Smooth muscle cell (in vitro differentiated cells): ENCODE data around the gene GABRD. TPM values are rescaled to one million over a fixed set of nuclear protein-coding genes. Genes with fewer than 3 reads are reported as not detected.

Experiments
- DNase-seq: peaks from one replicate; lab custom pipeline; 2025; ENCODE audit not compliant: unreplicated experiment; lab: John Stamatoyannopoulos, UW
- H2AFZ ChIP-seq: fragments of 200-600 bp; sonication (generic); 2 replicates; pipeline ENCODE4 v1.6.0; 2016; ENCODE audit warnings: antibody characterized with exemption, low read depth, mild to moderate bottlenecking
- H3F3A ChIP-seq: fragments of 200-600 bp; sonication (generic); 2 replicates; pipeline ENCODE4 v1.6.0; 2017; ENCODE audit warnings: antibody characterized with exemption, low read depth
- H3K27ac ChIP-seq: fragments of 200-600 bp; sonication (generic); 2 replicates; pipeline ENCODE4 v1.5.1; 2016; ENCODE audit warnings: low read depth, mild to moderate bottlenecking
- H3K27me3 ChIP-seq: fragments of 200-600 bp; sonication (generic); 2 replicates; pipeline ENCODE4 v1.6.1; 2016; ENCODE audit warnings: low read depth, mild to moderate bottlenecking
- H3K36me3 ChIP-seq: fragments of 200-600 bp; sonication (generic); 2 replicates; pipeline ENCODE4 v1.5.1; 2016; ENCODE audit warnings: low read depth
- H3K4me1 ChIP-seq: fragments of 200-600 bp; sonication (generic); 2 replicates; pipeline ENCODE4 v1.5.1; 2016; ENCODE audit warnings: low read depth
- H3K4me2 ChIP-seq: fragments of 200-600 bp; sonication (generic); 2 replicates; pipeline ENCODE4 v1.6.0; 2016; ENCODE audit warnings: mild to moderate bottlenecking
- H3K4me3 ChIP-seq: fragments of 200-600 bp; sonication (generic); 2 replicates; pipeline ENCODE4 v1.5.1; 2016; ENCODE audit warnings: mild to moderate bottlenecking
- H3K79me2 ChIP-seq: fragments of 200-600 bp; sonication (generic); 2 replicates; pipeline ENCODE4 v1.6.0; 2016; ENCODE audit warnings: low read depth, mild to moderate bottlenecking
- H3K9ac ChIP-seq: fragments of 200-600 bp; sonication (generic); 2 replicates; pipeline ENCODE4 v1.6.0; 2016; ENCODE audit warnings: low read depth
- H3K9me3 ChIP-seq: fragments of 200-600 bp; sonication (generic); replicated peaks from 2 replicates; pipeline ENCODE4 v1.5.1; 2016; ENCODE audit warnings: low read depth
- H4K20me1 ChIP-seq: fragments of 200-600 bp; sonication (generic); 2 replicates; pipeline ENCODE4 v1.6.0; 2016; ENCODE audit warnings: low read depth
- WGBS: methylation state at CpG from one replicate; pipeline ENCODE4 v1.1.7; 2016; ENCODE audit warnings: low lambda C conversion rate; 5-methylcytosine and 5-hydroxymethylcytosine counted together
- polyA plus RNA-seq: library from polyadenylated mRNA; unstranded; fragments of >200 nt; fragmentation: Nextera tagmentation; extraction: Ambion mirVana; gene quantifications from 2 replicates; pipeline ENCODE4 v1.2.1, GENCODE V29; 2016
- total RNA-seq: library from RNA; depleted of rRNA; stranded (reverse); fragments of >200 nt; gene quantifications from 2 replicates; pipeline ENCODE4 v1.2.3, GENCODE V29; 2014
- TF ChIP-seq, protein P1 (sequence below): fragments of 200-600 bp; sonication (generic); IDR thresholded peaks from 2 replicates; pipeline ENCODE4 v1.5.1; 2017; ENCODE audit warnings: borderline replicate concordance, mild to moderate bottlenecking, antibody characterized with exemption; ENCODE audit not compliant: insufficient read depth, poor library complexity, severe bottlenecking

GABRD gene
- total and polyA plus RNA-seq, 2 experiments from 2014 or later = not detected

DNA sequence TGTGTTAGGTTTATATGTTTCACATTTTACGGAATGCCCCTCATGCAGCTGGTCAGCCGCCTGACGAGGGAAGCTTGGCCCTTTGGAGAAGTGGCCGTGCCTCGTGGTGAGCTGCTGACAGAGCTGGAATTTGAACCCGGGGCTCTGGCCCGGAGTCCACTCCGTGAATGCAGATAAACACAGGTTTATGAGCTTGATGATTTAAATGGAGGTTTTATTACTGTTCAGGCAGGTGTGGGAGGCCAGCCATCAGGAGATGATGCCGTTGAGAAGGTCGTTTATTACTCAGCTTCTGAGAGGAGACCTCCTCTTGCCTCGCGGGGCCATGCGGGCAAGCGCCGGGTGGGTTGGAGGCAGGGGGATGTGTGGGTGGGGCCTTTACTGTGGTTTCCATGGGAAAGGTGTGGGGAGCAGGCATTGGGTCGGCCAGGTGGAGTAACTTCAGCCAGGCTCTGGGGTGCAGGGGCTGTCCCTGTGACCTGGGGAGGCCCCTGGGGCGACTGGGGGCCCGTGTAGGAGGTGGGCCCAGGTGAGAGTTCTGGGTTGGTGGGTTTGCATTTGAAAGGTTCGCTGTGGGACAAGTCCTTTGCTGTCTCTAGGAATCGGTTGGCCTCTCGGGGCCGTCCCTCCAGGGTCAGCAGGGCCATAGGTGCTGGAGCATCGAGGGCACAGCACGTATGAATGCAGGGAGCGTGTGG lies 53.1 kb downstream of the GABRD start:
- no peaks in the 10 kb centered on the region for H4K20me1 ChIP-seq
- no peak overlapping the region for H3K9ac ChIP-seq
- H3K9me3 ChIP-seq = no peaks in the 10 kb centered on the region
- no peaks in the 10 kb centered on the region for H3F3A ChIP-seq
- no peak for DNase-seq
- H3K4me3 ChIP-seq = no peak overlapping the region
- TF ChIP-seq, protein P1, sequence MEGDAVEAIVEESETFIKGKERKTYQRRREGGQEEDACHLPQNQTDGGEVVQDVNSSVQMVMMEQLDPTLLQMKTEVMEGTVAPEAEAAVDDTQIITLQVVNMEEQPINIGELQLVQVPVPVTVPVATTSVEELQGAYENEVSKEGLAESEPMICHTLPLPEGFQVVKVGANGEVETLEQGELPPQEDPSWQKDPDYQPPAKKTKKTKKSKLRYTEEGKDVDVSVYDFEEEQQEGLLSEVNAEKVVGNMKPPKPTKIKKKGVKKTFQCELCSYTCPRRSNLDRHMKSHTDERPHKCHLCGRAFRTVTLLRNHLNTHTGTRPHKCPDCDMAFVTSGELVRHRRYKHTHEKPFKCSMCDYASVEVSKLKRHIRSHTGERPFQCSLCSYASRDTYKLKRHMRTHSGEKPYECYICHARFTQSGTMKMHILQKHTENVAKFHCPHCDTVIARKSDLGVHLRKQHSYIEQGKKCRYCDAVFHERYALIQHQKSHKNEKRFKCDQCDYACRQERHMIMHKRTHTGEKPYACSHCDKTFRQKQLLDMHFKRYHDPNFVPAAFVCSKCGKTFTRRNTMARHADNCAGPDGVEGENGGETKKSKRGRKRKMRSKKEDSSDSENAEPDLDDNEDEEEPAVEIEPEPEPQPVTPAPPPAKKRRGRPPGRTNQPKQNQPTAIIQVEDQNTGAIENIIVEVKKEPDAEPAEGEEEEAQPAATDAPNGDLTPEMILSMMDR = no peak
- 91% methylated on average over 25 of the region's 25 CpGs for WGBS
- H3K27me3 ChIP-seq = no peaks in the 10 kb centered on the region
- no peak overlapping the region for H3K4me2 ChIP-seq
- no peak overlapping the region for H2AFZ ChIP-seq
- H3K4me1 ChIP-seq = no peaks in the 10 kb centered on the region
- H3K27ac ChIP-seq = no peak overlapping the region
- H3K79me2 ChIP-seq = no peaks in the 10 kb centered on the region
- H3K36me3 ChIP-seq = no peaks in the 10 kb centered on the region

DNA sequence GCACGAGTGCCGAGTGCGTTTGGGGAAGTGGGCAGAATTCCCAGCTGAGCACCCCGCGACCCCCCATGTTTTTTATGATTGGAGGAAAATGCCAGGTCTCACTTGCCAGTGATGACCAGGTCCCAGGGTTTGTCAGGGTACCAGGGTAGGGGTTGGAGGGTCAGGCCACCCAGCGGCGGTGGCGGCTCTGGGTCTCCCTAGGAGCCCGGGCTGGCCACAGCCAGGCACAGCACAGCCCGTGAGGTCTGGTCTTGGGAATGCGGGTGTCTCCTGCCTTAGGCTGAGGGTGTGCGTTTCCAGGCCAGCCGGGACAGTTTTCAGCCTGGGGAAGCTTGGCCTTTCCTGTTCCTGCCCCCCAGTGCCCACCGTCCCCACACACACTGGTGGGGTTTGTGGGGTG lies 53.7 kb downstream of the GABRD start:
- no peaks in the 10 kb centered on the region for H3K27me3 ChIP-seq
- no peak overlapping the region for H3K4me2 ChIP-seq
- WGBS = 91% methylated on average over 14 of the region's 14 CpGs
- H3K79me2 ChIP-seq = no peaks in the 10 kb centered on the region
- H4K20me1 ChIP-seq = no peaks in the 10 kb centered on the region
- no peaks in the 10 kb centered on the region for H3K36me3 ChIP-seq
- H3K4me3 ChIP-seq = no peak overlapping the region
- H3K9ac ChIP-seq = no peak overlapping the region
- no peak for DNase-seq
- no peaks in the 10 kb centered on the region for H3K4me1 ChIP-seq
- H2AFZ ChIP-seq = no peak overlapping the region
- TF ChIP-seq, protein P1 = no peak
- no peaks in the 10 kb centered on the region for H3F3A ChIP-seq
- H3K9me3 ChIP-seq = peaks cover under 1% of the 10 kb centered on the region
- no peak overlapping the region for H3K27ac ChIP-seq

DNA sequence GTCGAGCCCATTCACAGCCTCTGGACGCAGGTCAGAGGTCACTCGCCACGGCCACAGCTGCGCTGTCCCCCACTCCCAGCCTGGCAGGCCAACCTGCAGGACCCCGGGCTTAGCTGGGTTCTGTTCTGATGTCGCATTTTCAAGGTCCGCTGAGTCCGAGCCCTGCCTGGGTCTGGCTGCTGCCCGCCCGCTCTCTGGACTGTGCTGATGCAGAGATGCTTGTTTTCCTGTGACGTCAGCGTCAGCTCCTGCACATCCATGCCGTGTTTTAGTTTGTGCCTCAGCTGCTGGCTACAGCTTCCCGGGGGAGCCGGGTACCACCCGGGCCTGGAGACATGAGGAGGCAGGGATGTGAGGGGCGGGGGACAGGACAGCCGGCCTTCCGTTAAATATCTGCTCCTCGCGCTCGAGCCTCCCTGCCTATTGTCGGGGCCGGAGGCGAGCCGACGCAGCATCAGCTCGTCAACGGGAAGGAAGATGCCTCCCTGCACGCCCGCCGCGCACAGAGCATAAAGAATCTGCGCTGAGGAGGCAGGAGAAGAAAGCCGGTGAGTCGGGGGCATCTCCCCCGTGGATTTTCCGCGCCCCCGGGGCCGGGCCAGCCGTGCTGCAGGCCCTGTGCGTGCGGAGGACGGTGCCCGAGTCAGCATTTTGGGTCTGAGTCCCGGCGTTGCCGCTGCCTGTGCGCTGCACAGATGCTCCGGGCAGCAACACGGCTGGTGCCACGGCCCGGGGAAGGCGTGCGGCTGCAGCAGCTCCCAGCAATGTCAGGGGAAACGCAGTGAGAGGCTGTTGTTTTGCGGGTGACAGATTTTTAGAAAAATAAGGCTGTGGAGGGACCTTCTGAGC lies 54.5 kb downstream of the GABRD start:
- no peak for DNase-seq
- no peak overlapping the region for H3K4me2 ChIP-seq

More for the DNA sequence above, 54.5 kb downstream of the GABRD start:
- H3K4me1 ChIP-seq = no peaks in the 10 kb centered on the region
- WGBS = 90% methylated on average over 53 of the region's 59 CpGs
- TF ChIP-seq, protein P1 = no peak
- H3F3A ChIP-seq = no peaks in the 10 kb centered on the region
- no peaks in the 10 kb centered on the region for H3K79me2 ChIP-seq
- no peak overlapping the region for H3K9ac ChIP-seq
- H3K27me3 ChIP-seq = no peaks in the 10 kb centered on the region
- H2AFZ ChIP-seq = no peak overlapping the region
- H3K27ac ChIP-seq = no peak overlapping the region
- H3K4me3 ChIP-seq = no peak overlapping the region
- H3K36me3 ChIP-seq = no peaks in the 10 kb centered on the region
- no peaks in the 10 kb centered on the region for H4K20me1 ChIP-seq
- H3K9me3 ChIP-seq = peaks cover 6% of the 10 kb centered on the region
